Measurements from ENCODE around the gene KCNG2. TPM values are rescaled to one million over a fixed set of nuclear protein-coding genes. Genes with fewer than 3 reads are reported as not detected.

Gene KCNG2
- total RNA-seq, 1 donor from 2014 or later = not detected

GRCh38 chr18:79857082-79857671 is 59.4 kb downstream of the KCNG2 start:
- Mint-ChIP-seq H3K36me3 (ENCODE audit: insufficient read depth) (no peaks in the 10 kb centered on the region), H3K4me1 (ENCODE audit: low read depth) (peaks cover 1% of the 10 kb centered on the region), H3K27me3 (peaks cover 56% of the 10 kb centered on the region), H3K9me3 (ENCODE audit: low read depth) (peaks cover 8% of the 10 kb centered on the region), H3K4me3 (ENCODE audit: low read depth) (no peak overlapping the region), H3K27ac (no peak overlapping the region)
- TF ChIP-seq CTCF (IDR thresholded peaks at IDR 0.05; ENCODE audit: unreplicated experiment) = no peak
- no peak for DNase-seq (ENCODE audit: low spot score, unreplicated experiment)

GRCh38 chr18:79859314-79859713 is 61.6 kb downstream of the KCNG2 start:
- no peaks in the 10 kb centered on the region for H3K4me1 Mint-ChIP-seq (ENCODE audit: low read depth)
- no peak for TF ChIP-seq CTCF (IDR thresholded peaks at IDR 0.05; ENCODE audit: unreplicated experiment)
- no peak for DNase-seq (ENCODE audit: low spot score, unreplicated experiment)
- no peak overlapping the region for H3K4me3 Mint-ChIP-seq (ENCODE audit: low read depth)
- no peaks in the 10 kb centered on the region for H3K36me3 Mint-ChIP-seq (ENCODE audit: insufficient read depth)
- H3K9me3 Mint-ChIP-seq (ENCODE audit: low read depth) = peaks cover 8% of the 10 kb centered on the region
- no peak overlapping the region for H3K27ac Mint-ChIP-seq
- H3K27me3 Mint-ChIP-seq = peaks cover 59% of the 10 kb centered on the region

- TF ChIP-seq CTCF (IDR thresholded peaks at IDR 0.05; ENCODE audit: unreplicated experiment) = no peak
- Mint-ChIP-seq H3K36me3 (ENCODE audit: insufficient read depth) (no peaks in the 10 kb centered on the region), H3K27me3 (peaks cover 46% of the 10 kb centered on the region), H3K9me3 (ENCODE audit: low read depth) (peaks cover 8% of the 10 kb centered on the region), H3K27ac (no peak overlapping the region), H3K4me1 (ENCODE audit: low read depth) (no peaks in the 10 kb centered on the region), H3K4me3 (ENCODE audit: low read depth) (no peak overlapping the region)
- DNase-seq (ENCODE audit: low spot score, unreplicated experiment) = no peak
Observed at GRCh38 chr18:79861687-79862086, 63.9 kb downstream of the KCNG2 start.

GRCh38 chr18:79862562-79862961 is 64.8 kb downstream of the KCNG2 start:
- peaks cover 8% of the 10 kb centered on the region for H3K9me3 Mint-ChIP-seq (ENCODE audit: low read depth)
- no peak for TF ChIP-seq CTCF (IDR thresholded peaks at IDR 0.05; ENCODE audit: unreplicated experiment)
- H3K4me3 Mint-ChIP-seq (ENCODE audit: low read depth) = no peak overlapping the region
- no peaks in the 10 kb centered on the region for H3K4me1 Mint-ChIP-seq (ENCODE audit: low read depth)
- H3K36me3 Mint-ChIP-seq (ENCODE audit: insufficient read depth) = no peaks in the 10 kb centered on the region
- H3K27ac Mint-ChIP-seq = no peak overlapping the region
- peaks cover 40% of the 10 kb centered on the region for H3K27me3 Mint-ChIP-seq
- no peak for DNase-seq (ENCODE audit: low spot score, unreplicated experiment)

GRCh38 chr18:79863161-79864005 is 65.6 kb downstream of the KCNG2 start:
- peaks cover 38% of the 10 kb centered on the region for H3K27me3 Mint-ChIP-seq
- H3K27ac Mint-ChIP-seq = no peak overlapping the region

More at GRCh38 chr18:79863161-79864005, 65.6 kb downstream of the KCNG2 start:
- no peak for DNase-seq (ENCODE audit: low spot score, unreplicated experiment)
- Mint-ChIP-seq H3K4me1 (ENCODE audit: low read depth) (no peaks in the 10 kb centered on the region), H3K4me3 (ENCODE audit: low read depth) (no peak overlapping the region), H3K9me3 (ENCODE audit: low read depth) (peaks cover 8% of the 10 kb centered on the region), H3K36me3 (ENCODE audit: insufficient read depth) (no peaks in the 10 kb centered on the region)
- TF ChIP-seq CTCF (IDR thresholded peaks at IDR 0.05; ENCODE audit: unreplicated experiment) = no peak
